H9 (cell line): Measurements from ENCODE around the gene FOSL2. TPM values are rescaled to one million over a fixed set of nuclear protein-coding genes. Genes with fewer than 3 reads are reported as not detected.

Experiments used
- DNase-seq: peaks from one replicate; pipeline ENCODE4 v3.0.0-alpha.2; 2017
- H2AFZ ChIP-seq: one replicate; pipeline ENCODE4 v1.6.1; 2013; ENCODE audit warnings: mild to moderate bottlenecking, low read length, control low read depth, moderate library complexity
- H2AK5ac ChIP-seq: 2 replicates; pipeline ENCODE4 v1.6.1; 2013; ENCODE audit warnings: low read length, control low read depth, mixed read lengths; ENCODE audit not compliant: insufficient read length
- H2BK120ac ChIP-seq: one replicate; pipeline ENCODE4 v1.6.1; 2013; ENCODE audit warnings: low read depth, mild to moderate bottlenecking, low read length, control low read depth, inconsistent platforms; ENCODE audit not compliant: poor library complexity, severe bottlenecking
- H2BK12ac ChIP-seq: 2 replicates; pipeline ENCODE4 v1.6.1; 2013; ENCODE audit warnings: low read length, control low read depth, mixed read lengths, low read depth; ENCODE audit not compliant: insufficient read length
- H2BK15ac ChIP-seq: 2 replicates; pipeline ENCODE4 v1.6.1; 2013; ENCODE audit warnings: low read depth, low read length, control low read depth
- H2BK20ac ChIP-seq: one replicate; pipeline ENCODE4 v1.6.1; 2013; ENCODE audit warnings: low read depth, mild to moderate bottlenecking, low read length, control low read depth, inconsistent platforms; ENCODE audit not compliant: poor library complexity, severe bottlenecking
- H2BK5ac ChIP-seq: 2 replicates; pipeline ENCODE4 v1.6.1; 2013; ENCODE audit warnings: low read length, control low read depth, mixed read lengths; ENCODE audit not compliant: insufficient read length
- H3K14ac ChIP-seq: 2 replicates; pipeline ENCODE4 v1.6.1; 2013; ENCODE audit warnings: low read length, control low read depth; ENCODE audit not compliant: insufficient read depth
- H3K18ac ChIP-seq: 2 replicates; pipeline ENCODE4 v1.6.1; 2013; ENCODE audit warnings: low read depth, mild to moderate bottlenecking, mixed read lengths, low read length, control low read depth; ENCODE audit not compliant: insufficient read length
- H3K23ac ChIP-seq: 2 replicates; pipeline ENCODE4 v1.6.1; 2013; ENCODE audit warnings: low read length, control low read depth, mixed read lengths, low read depth; ENCODE audit not compliant: insufficient read length
- H3K23me2 ChIP-seq: 2 replicates; pipeline ENCODE4 v1.6.1; 2013; ENCODE audit warnings: low read depth, mild to moderate bottlenecking, mixed read lengths, low read length, control low read depth; ENCODE audit not compliant: insufficient read length, poor library complexity, severe bottlenecking
- H3K27ac ChIP-seq: 2 replicates; pipeline ENCODE4 v1.5.1; 2013; ENCODE audit warnings: low read length, control low read depth, mixed read lengths, low read depth; ENCODE audit not compliant: insufficient read length
- H3K27me3 ChIP-seq: 2 replicates; pipeline ENCODE4 v1.6.1; 2013; ENCODE audit warnings: low read length, control low read depth, inconsistent platforms; ENCODE audit not compliant: insufficient read depth
- H3K4ac ChIP-seq: 2 replicates; pipeline ENCODE4 v1.6.1; 2013; ENCODE audit warnings: low read depth, mild to moderate bottlenecking, control low read depth, inconsistent platforms, low read length, moderate library complexity
- H3K4me1 ChIP-seq: 2 replicates; pipeline ENCODE4 v1.6.1; 2013; ENCODE audit warnings: low read length, control low read depth, inconsistent platforms; ENCODE audit not compliant: insufficient read depth
- H3K4me2 ChIP-seq: 2 replicates; pipeline ENCODE4 v1.6.1; 2013; ENCODE audit warnings: low read length, control low read depth, mixed read lengths; ENCODE audit not compliant: insufficient read length, insufficient read depth
- H3K56ac ChIP-seq: 2 replicates; pipeline ENCODE4 v1.6.1; 2013; ENCODE audit warnings: low read depth, mild to moderate bottlenecking, mixed read lengths, low read length, control low read depth; ENCODE audit not compliant: insufficient read length
- H3K79me1 ChIP-seq: 2 replicates; pipeline ENCODE4 v1.6.1; 2013; ENCODE audit warnings: low read depth, mild to moderate bottlenecking, moderate library complexity, low read length, control low read depth, inconsistent platforms; ENCODE audit not compliant: insufficient read depth, poor library complexity, severe bottlenecking
- H3K79me2 ChIP-seq: 2 replicates; pipeline ENCODE4 v1.6.1; 2013; ENCODE audit warnings: low read length, control low read depth, inconsistent platforms; ENCODE audit not compliant: insufficient read depth
- H3K9ac ChIP-seq: 2 replicates; pipeline ENCODE4 v1.6.1; 2013; ENCODE audit warnings: low read length, control low read depth, mixed read lengths; ENCODE audit not compliant: insufficient read length; ENCODE audit errors: extremely low read depth
- H3K9me3 ChIP-seq: one replicate; pipeline ENCODE4 v1.6.1; 2013; ENCODE audit warnings: low read depth, low read length, inconsistent platforms; ENCODE audit not compliant: control insufficient read depth
- H3T11ph ChIP-seq: one replicate; pipeline ENCODE4 v1.6.1; 2013; ENCODE audit warnings: mild to moderate bottlenecking, low read length, control low read depth, inconsistent platforms
- H4K20me1 ChIP-seq: one replicate; pipeline ENCODE4 v1.6.1; 2013; ENCODE audit not compliant: control insufficient read depth, insufficient read length, insufficient read depth
- H4K5ac ChIP-seq: 2 replicates; pipeline ENCODE4 v1.6.1; 2013; ENCODE audit warnings: low read depth, mild to moderate bottlenecking, mixed read lengths, low read length, control low read depth; ENCODE audit not compliant: insufficient read length
- H4K8ac ChIP-seq: replicated peaks from 2 replicates; pipeline ENCODE4 v1.6.1; 2013; ENCODE audit warnings: low read length, control low read depth, mixed read lengths, low read depth; ENCODE audit not compliant: insufficient read length
- H4K91ac ChIP-seq: 2 replicates; pipeline ENCODE4 v1.6.1; 2013; ENCODE audit warnings: low read depth, mild to moderate bottlenecking, moderate library complexity, mixed read lengths, low read length, control low read depth; ENCODE audit not compliant: insufficient read length
- H3K27ac Mint-ChIP-seq, 3 experiments: 2 replicates in 2 of 3; 3 replicates in 1 of 3; pipeline ENCODE4 v1.8.0; 2020 to 2021; ENCODE audit warnings: mixed read lengths in 3 of 3, mild to moderate bottlenecking in 1 of 3, moderate library complexity in 1 of 3
- H3K27me3 Mint-ChIP-seq: 2 replicates; pipeline ENCODE4 v1.8.0; 2021; ENCODE audit warnings: low read depth, mild to moderate bottlenecking, moderate library complexity, mixed read lengths
- H3K36me3 Mint-ChIP-seq, 3 experiments: 2 replicates in 2 of 3; 3 replicates in 1 of 3; pipeline ENCODE4 v1.8.0; 2020 to 2021; ENCODE audit warnings: low read depth in 3 of 3, mixed read lengths in 3 of 3; ENCODE audit not compliant: insufficient read depth in 1 of 3
- H3K4me1 Mint-ChIP-seq, 2 experiments: 2 replicates each; pipeline ENCODE4 v1.8.0; 2020; ENCODE audit warnings: mixed read lengths in 2 of 2
- H3K4me3 Mint-ChIP-seq, 2 experiments: 2 replicates in 1 of 2; 3 replicates in 1 of 2; pipeline ENCODE4 v1.8.0; 2020 to 2021; ENCODE audit warnings: mild to moderate bottlenecking in 2 of 2, mixed read lengths in 2 of 2, moderate library complexity in 1 of 2
- H3K9me3 Mint-ChIP-seq, 2 experiments: 2 replicates in 1 of 2; 3 replicates in 1 of 2; pipeline ENCODE4 v1.8.0; 2020; ENCODE audit warnings: mild to moderate bottlenecking in 2 of 2, mixed read lengths in 2 of 2, moderate library complexity in 1 of 2
- WGBS: extraction: QIAGEN DNeasy Blood & Tissue Kit; methylation state at CpG from one replicate; pipeline ENCODE4 v1.1.7; 2013; ENCODE audit warnings: missing lambda C conversion rate, low lambda C conversion rate, mixed read lengths; ENCODE audit not compliant: insufficient read length; ENCODE audit errors: extremely low coverage; 5-methylcytosine and 5-hydroxymethylcytosine counted together
- total RNA-seq: library from RNA; stranded (reverse); gene quantifications from 2 replicates; pipeline ENCODE4 v1.2.1, GENCODE V29; 2021
- TF ChIP-seq, protein P1 (sequence below): fragments of 200-600 bp; sonication (generic); conservative IDR thresholded peaks from 3 replicates; pipeline ENCODE4 v1.8.0; 2021; ENCODE audit warnings: antibody characterized with exemption, mild to moderate bottlenecking

Gene FOSL2
- total RNA-seq, 1 experiment from 2014 or later: 7.4 TPM

DNA sequence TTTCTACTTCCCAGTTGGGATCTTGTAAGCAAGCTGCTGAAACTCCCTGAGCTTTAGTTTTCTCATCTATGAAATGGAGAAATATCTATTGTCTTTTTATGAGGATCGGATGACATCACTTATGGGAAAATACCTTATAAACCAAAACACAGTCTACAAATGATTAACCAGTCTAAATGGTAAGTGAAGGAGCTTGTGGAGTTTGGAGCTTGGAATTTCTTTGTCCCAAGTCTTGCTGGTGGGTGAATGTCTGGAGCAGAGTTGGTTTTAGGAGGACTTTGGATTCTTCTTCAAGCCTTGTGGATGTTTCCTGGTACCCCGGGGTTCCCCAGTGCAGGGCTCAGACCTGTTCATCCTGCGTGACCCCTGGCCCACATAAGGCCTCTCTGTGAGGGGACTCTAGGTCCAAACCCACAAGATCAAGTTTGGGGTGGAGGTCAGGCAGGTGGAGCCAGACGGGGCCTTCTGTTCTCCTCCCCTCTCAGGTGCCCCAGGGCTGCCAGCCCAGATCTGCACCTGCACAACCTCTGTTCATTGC lies 43.2 kb downstream of the FOSL2 start:
- Histone ChIP-seq H3K56ac (no peak overlapping the region), H3K27ac (no peak overlapping the region), H3K4me1 (no peaks in the 10 kb centered on the region; the same call in 1 of the 2 replicates), H2AK5ac (no peak overlapping the region), H4K8ac (no peak overlapping the region), H3K9ac (no peak overlapping the region), H4K20me1 (no peaks in the 10 kb centered on the region), H3K9me3 (no peaks in the 10 kb centered on the region), H2BK15ac (no peak overlapping the region), H4K5ac (no peak overlapping the region), H2AFZ (no peak overlapping the region), H4K91ac (no peak overlapping the region), H3T11ph (no peak overlapping the region), H3K18ac (no peak overlapping the region), H3K79me2 (no peaks in the 10 kb centered on the region), H3K23ac (no peak overlapping the region), H3K79me1 (no peaks in the 10 kb centered on the region), H3K4ac (no peak overlapping the region), H2BK20ac (no peak overlapping the region), H2BK120ac (no peak overlapping the region), H2BK5ac (no peak overlapping the region), H3K27me3 (no peaks in the 10 kb centered on the region), H3K14ac (no peak overlapping the region), H3K23me2 (no peaks in the 10 kb centered on the region), H3K4me2 (no peak overlapping the region), H2BK12ac (no peak overlapping the region)
- H3K4me1 Mint-ChIP-seq: peaks cover 2 to 5% of the 10 kb centered on the region in 2 experiments
- WGBS: no CpG with 5 or more reads among the region's 4 CpGs
- no peaks in the 10 kb centered on the region; a peak in 2 of 7 replicates for H3K36me3 Mint-ChIP-seq
- peaks cover 2% of the 10 kb centered on the region; the same call in 1 of the 2 replicates for H3K27me3 Mint-ChIP-seq
- TF ChIP-seq, protein P1, sequence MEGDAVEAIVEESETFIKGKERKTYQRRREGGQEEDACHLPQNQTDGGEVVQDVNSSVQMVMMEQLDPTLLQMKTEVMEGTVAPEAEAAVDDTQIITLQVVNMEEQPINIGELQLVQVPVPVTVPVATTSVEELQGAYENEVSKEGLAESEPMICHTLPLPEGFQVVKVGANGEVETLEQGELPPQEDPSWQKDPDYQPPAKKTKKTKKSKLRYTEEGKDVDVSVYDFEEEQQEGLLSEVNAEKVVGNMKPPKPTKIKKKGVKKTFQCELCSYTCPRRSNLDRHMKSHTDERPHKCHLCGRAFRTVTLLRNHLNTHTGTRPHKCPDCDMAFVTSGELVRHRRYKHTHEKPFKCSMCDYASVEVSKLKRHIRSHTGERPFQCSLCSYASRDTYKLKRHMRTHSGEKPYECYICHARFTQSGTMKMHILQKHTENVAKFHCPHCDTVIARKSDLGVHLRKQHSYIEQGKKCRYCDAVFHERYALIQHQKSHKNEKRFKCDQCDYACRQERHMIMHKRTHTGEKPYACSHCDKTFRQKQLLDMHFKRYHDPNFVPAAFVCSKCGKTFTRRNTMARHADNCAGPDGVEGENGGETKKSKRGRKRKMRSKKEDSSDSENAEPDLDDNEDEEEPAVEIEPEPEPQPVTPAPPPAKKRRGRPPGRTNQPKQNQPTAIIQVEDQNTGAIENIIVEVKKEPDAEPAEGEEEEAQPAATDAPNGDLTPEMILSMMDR: no peak
- no peak for DNase-seq
- no peak overlapping the region for H3K4me3 Mint-ChIP-seq
- peaks cover 6 to 13% of the 10 kb centered on the region in 2 experiments for H3K9me3 Mint-ChIP-seq
- no peak overlapping the region for H3K27ac Mint-ChIP-seq
